Fibroblast of skin of right quadriceps (primary cell): ENCODE measurements around the gene ETV3.
A peak's percentile ranks its signal among the peaks of the same experiment; 100 is the strongest.

Experiments used
- DNase-seq: peaks from one replicate; pipeline ENCODE4 v3.0.0-alpha.2; 2013

Gene ETV3

GRCh38 chr1:157137408-157138219 is 581 bp downstream of the ETV3 start:
- no peak for DNase-seq

- DNase-seq, result peak; percentile 30
These were observed 1.2 kb downstream of the ETV3 start for GRCh38 chr1:157137046-157137407.

GRCh38 chr1:157136133-157136532 is 2.1 kb downstream of the ETV3 start:
- no peak for DNase-seq

GRCh38 chr1:157135646-157136045 is 2.5 kb downstream of the ETV3 start:
- DNase-seq, result no peak

GRCh38 chr1:157135070-157135469 is 3.1 kb downstream of the ETV3 start:
- no peak for DNase-seq

GRCh38 chr1:157134442-157134841 is 3.8 kb downstream of the ETV3 start:
- DNase-seq, result no peak

- no peak for DNase-seq
These were observed 4.8 kb downstream of the ETV3 start for GRCh38 chr1:157133426-157133825.

- DNase-seq, result no peak
These were observed 5.5 kb downstream of the ETV3 start for GRCh38 chr1:157132616-157133167.

GRCh38 chr1:157132111-157132510 is 6.1 kb downstream of the ETV3 start:
- DNase-seq, result no peak

GRCh38 chr1:157131281-157131680 is 6.9 kb downstream of the ETV3 start:
- no peak for DNase-seq

GRCh38 chr1:157124855-157125254 is 13.3 kb downstream of the ETV3 start:
- no peak for DNase-seq

- DNase-seq, result no peak
These were observed 18.7 kb downstream of the ETV3 start for GRCh38 chr1:157119448-157119847.

GRCh38 chr1:157119008-157119407 is 19.2 kb downstream of the ETV3 start:
- DNase-seq, result no peak

GRCh38 chr1:157117527-157118057 is 20.6 kb downstream of the ETV3 start:
- no peak for DNase-seq

GRCh38 chr1:157116737-157117103 is 21.5 kb downstream of the ETV3 start:
- no peak for DNase-seq

- DNase-seq, result no peak
These were observed 22.1 kb downstream of the ETV3 start for GRCh38 chr1:157115851-157116736.

- DNase-seq, result no peak
These were observed 22.8 kb downstream of the ETV3 start for GRCh38 chr1:157115429-157115838.

- no peak for DNase-seq
These were observed 23.7 kb downstream of the ETV3 start for GRCh38 chr1:157114183-157115121.

- DNase-seq, result no peak
These were observed 24.6 kb downstream of the ETV3 start for GRCh38 chr1:157113631-157114030.

GRCh38 chr1:157113106-157113505 is 25.1 kb downstream of the ETV3 start:
- no peak for DNase-seq

GRCh38 chr1:157112186-157112867 is 25.9 kb downstream of the ETV3 start:
- DNase-seq, result no peak
